Measurements from ENCODE around the gene IGFBP2.

GRCh38 chr2:216676630-216677029 lies 43.4 kb downstream of the IGFBP2 start:
- no peak for TF ChIP-seq CTCF (IDR thresholded peaks at IDR 0.05; ENCODE audit: poor library complexity)
- TF ChIP-seq EZH2 (IDR thresholded peaks at IDR 0.05; ENCODE audit: borderline replicate concordance), result no peak
